ENCODE data around the gene POLR3K.
"Not testable (repeated sequence)": the region's sequence is repeated elsewhere in the genome, so short reads cannot be mapped to it uniquely, and the experiment has no call there.

- TF ChIP-seq CTCF (IDR thresholded peaks at IDR 0.05; ENCODE audit: borderline replicate concordance, extremely low read depth, low read length, poor library complexity, severe bottlenecking); EZH2 (IDR thresholded peaks at IDR 0.05; ENCODE audit: borderline replicate concordance, low read depth, low read length, severe bottlenecking): not testable (repeated sequence)
Observed at GRCh38 chr16:25926-26348, 27.5 kb downstream of the POLR3K start.
